HUES64 (cell line): ENCODE measurements around the gene CACNA2D1.
"Not testable (repeated sequence)": the region's sequence is repeated elsewhere in the genome, so short reads cannot be mapped to it uniquely, and the experiment has no call there.

Experiments
- H3K27ac ChIP-seq: 2 replicates; pipeline ENCODE4 v1.7.0; 2013; ENCODE audit warnings: low read depth, low read length, inconsistent platforms
- H3K27me3 ChIP-seq: 2 replicates; pipeline ENCODE4 v1.6.1; 2013; ENCODE audit warnings: mild to moderate bottlenecking, low read length; ENCODE audit not compliant: insufficient read depth
- H3K36me3 ChIP-seq: 2 replicates; pipeline ENCODE4 v1.6.1; 2013; ENCODE audit warnings: mild to moderate bottlenecking, low read length; ENCODE audit not compliant: insufficient read depth
- H3K4me1 ChIP-seq: 2 replicates; pipeline ENCODE4 v1.6.1; 2013; ENCODE audit warnings: mild to moderate bottlenecking, low read length, moderate library complexity; ENCODE audit not compliant: insufficient read depth
- H3K4me3 ChIP-seq: 2 replicates; pipeline ENCODE4 v1.5.1; 2013; ENCODE audit warnings: mild to moderate bottlenecking, low read length, moderate library complexity
- H3K9ac ChIP-seq: 2 replicates; pipeline ENCODE4 v1.6.1; 2013; ENCODE audit warnings: mild to moderate bottlenecking, low read depth, low read length
- H3K9me3 ChIP-seq: 2 replicates; pipeline ENCODE4 v1.6.1; 2013; ENCODE audit warnings: low read depth, low read length; ENCODE audit not compliant: insufficient read depth
- WGBS: fragments of 150-250, 120-280 bp; methylation state at CpG from one replicate; pipeline ENCODE4 v1.1.7; 2013; ENCODE audit warnings: missing lambda C conversion rate; 5-methylcytosine and 5-hydroxymethylcytosine counted together

Gene CACNA2D1

DNA sequence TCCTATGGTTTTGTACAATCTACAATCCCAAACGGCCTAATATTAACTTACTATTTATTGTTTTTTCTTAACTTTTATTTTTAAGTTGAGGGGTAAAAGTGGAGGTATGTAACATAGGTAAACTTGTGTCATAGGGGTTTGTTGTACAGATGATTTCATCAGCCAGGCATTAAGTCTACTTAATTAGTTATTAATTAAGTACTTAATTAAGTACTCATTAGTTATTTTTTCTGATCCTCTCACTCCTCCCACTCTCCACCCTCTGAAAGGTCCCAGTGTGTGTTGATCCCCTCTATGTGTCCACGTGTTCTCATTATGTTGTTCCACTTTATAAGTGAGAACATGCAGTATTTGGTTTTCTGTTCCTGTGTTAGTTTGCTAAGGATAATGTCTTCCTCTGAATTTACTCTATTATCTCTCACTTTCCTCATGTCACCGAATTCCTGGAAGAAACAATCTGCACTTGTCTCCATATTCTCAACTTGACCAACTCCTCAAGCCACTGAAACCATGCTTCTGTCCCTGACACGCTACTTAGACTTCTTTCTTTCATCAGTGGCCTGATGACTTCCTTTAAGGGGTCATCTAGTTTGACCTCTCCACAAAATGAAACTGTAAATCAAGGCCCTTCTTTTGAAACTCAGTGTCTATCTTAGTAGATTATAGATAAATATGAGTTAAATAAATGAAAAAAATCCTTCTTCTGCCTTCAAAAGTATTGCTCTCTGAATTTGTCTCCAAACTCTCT lies 9.1 kb downstream of the CACNA2D1 start:
- H3K9ac ChIP-seq, result no peak overlapping the region
- H3K27ac ChIP-seq, result no peak overlapping the region
- H3K4me1 ChIP-seq, result peaks cover 12% of the 10 kb centered on the region
- no peaks in the 10 kb centered on the region for H3K36me3 ChIP-seq
- H3K9me3 ChIP-seq, result no peaks in the 10 kb centered on the region
- no peaks in the 10 kb centered on the region for H3K27me3 ChIP-seq
- no peak overlapping the region for H3K4me3 ChIP-seq
- 95% methylated on average over 2 of the region's 4 CpGs for WGBS

- Histone ChIP-seq H3K9me3 (no peaks in the 10 kb centered on the region), H3K9ac (no peak overlapping the region), H3K27me3 (no peaks in the 10 kb centered on the region), H3K27ac (no peak overlapping the region), H3K36me3 (no peaks in the 10 kb centered on the region), H3K4me3 (no peak overlapping the region), H3K4me1 (peaks cover 3% of the 10 kb centered on the region)
- 97% methylated on average over 1 of the region's 1 CpG for WGBS
These were observed 10.1 kb downstream of the CACNA2D1 start for GRCh38 chr7:82433507-82433906.

GRCh38 chr7:82432743-82433142 lies 10.8 kb downstream of the CACNA2D1 start:
- H3K36me3 ChIP-seq, H3K4me1 ChIP-seq, H3K4me3 ChIP-seq, H3K27ac ChIP-seq, H3K9ac ChIP-seq, H3K27me3 ChIP-seq, H3K9me3 ChIP-seq: not testable (repeated sequence)
- WGBS, result 97% methylated on average over 9 of the region's 9 CpGs

GRCh38 chr7:82430500-82431465 lies 12.8 kb downstream of the CACNA2D1 start:
- no peak overlapping the region for H3K9ac ChIP-seq

GRCh38 chr7:82429408-82429807 lies 14.2 kb downstream of the CACNA2D1 start:
- 74% methylated on average over 5 of the region's 5 CpGs for WGBS
- Histone ChIP-seq H3K9me3 (no peaks in the 10 kb centered on the region), H3K27me3 (no peaks in the 10 kb centered on the region), H3K9ac (no peak overlapping the region), H3K4me3 (no peak overlapping the region), H3K36me3 (no peaks in the 10 kb centered on the region), H3K4me1 (no peaks in the 10 kb centered on the region), H3K27ac (no peak overlapping the region)

More at GRCh38 chr7:82430500-82431465, 12.8 kb downstream of the CACNA2D1 start:
- Histone ChIP-seq H3K27me3 (no peaks in the 10 kb centered on the region), H3K4me1 (no peaks in the 10 kb centered on the region), H3K36me3 (no peaks in the 10 kb centered on the region), H3K9me3 (no peaks in the 10 kb centered on the region), H3K27ac (no peak overlapping the region), H3K4me3 (no peak overlapping the region)
- 73% methylated on average over 9 of the region's 9 CpGs for WGBS

DNA sequence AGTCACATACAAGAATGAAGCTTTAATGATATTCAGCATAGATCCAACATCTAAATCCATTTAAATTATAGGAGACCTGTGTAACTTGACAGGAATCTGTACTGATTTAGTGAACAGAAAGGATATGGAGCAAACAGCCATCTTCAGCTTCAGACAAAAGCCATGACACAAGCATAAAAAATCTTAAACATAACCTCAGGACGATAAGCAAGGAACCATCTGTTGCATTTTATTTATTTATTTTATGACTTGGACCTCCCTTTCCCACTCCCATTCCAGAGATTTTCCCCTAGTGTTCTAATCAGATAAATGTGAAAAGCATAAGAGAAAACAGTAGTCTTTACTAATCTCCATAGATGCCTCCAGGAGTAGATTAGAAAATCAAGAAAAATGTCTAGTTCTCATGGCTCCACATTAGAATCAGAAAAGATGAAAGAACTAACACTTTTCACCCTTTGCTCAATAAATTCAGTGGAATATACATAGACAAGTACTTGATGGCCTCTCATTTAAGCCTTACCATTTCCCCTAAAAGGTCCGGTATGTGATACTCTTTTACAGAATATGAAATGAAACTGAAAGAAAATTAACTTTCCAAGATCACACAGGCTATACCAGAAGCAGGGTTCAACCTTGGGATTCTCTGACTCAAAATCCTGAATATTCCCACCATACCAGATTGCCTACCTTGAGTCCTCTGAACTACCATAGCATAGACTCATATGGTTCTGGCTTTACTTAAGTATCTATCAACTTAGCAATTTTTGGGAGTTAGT lies 15.2 kb downstream of the CACNA2D1 start:
- H3K36me3 ChIP-seq, result no peaks in the 10 kb centered on the region
- no peaks in the 10 kb centered on the region for H3K27me3 ChIP-seq
- no peak overlapping the region for H3K4me3 ChIP-seq
- WGBS, result 100% methylated on average over 1 of the region's 2 CpGs
- H3K9me3 ChIP-seq, result no peaks in the 10 kb centered on the region
- H3K4me1 ChIP-seq, result no peaks in the 10 kb centered on the region
- no peak overlapping the region for H3K9ac ChIP-seq
- H3K27ac ChIP-seq, result no peak overlapping the region

DNA sequence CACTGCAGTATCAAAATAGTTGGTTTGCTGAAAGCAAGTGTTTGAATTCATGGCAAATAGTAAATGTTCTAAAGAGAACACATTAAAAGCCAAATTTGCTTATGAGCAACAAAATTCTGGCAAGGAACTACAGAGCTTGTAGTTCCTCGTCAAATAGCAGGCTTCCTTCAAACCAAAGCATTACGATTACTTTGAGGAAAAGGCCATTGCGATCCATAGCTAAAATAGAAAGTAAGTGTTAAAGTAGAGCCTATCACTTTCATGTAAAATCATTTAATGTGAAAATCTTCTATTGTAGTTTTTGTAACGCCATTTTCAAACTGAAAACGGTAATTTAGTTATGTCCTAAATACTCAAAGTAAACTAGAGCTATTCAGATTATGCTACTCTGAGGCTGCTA lies 20.1 kb downstream of the CACNA2D1 start:
- Histone ChIP-seq H3K4me1 (no peaks in the 10 kb centered on the region), H3K4me3 (no peak overlapping the region), H3K9me3 (no peaks in the 10 kb centered on the region), H3K27ac (no peak overlapping the region), H3K36me3 (no peaks in the 10 kb centered on the region), H3K9ac (no peak overlapping the region), H3K27me3 (no peaks in the 10 kb centered on the region)
- WGBS, result 82% methylated on average over 3 of the region's 5 CpGs

DNA sequence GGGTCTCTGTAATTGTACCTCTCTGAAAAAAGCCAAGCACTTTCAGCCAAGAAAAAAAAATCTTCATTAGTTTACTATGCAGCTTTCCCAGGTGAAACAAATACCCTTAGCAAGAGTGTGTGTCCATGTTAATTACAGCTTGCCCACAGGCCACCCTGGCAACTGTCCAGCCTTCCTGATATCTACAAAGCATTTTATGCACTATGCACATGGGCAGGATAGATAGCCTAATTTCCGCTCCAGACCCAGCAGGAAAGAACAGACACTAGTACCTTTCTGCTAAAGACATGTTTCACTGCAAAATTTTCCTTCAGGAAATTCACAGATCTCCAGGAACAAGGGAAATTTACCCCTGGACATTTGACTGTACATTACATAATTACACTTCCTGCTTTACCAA lies 24.4 kb downstream of the CACNA2D1 start:
- Histone ChIP-seq H3K27me3 (no peaks in the 10 kb centered on the region), H3K4me1 (no peaks in the 10 kb centered on the region), H3K27ac (no peak overlapping the region), H3K4me3 (no peak overlapping the region), H3K9me3 (no peaks in the 10 kb centered on the region), H3K9ac (no peak overlapping the region), H3K36me3 (no peaks in the 10 kb centered on the region)
- 97% methylated on average over 1 of the region's 1 CpG for WGBS

DNA sequence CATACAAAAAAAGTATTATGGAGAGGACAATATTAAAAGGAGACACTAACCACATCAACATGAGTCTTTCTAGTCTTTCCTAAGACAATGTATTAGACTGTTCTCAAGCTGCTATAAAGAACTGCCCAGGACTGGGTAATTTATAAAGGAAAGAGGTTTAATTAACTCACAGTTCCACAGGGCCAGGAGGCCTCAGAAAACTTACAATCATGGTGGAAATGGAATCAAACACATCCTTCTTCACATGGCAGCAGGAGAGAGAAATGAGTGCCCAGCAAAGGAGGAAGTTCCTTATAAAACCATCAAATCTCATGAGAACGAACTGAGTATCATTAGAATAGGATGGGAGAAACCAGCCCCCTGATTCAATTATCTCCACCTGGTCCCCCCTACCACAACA lies 25.7 kb downstream of the CACNA2D1 start:
- Histone ChIP-seq H3K4me1 (no peaks in the 10 kb centered on the region), H3K27me3 (no peaks in the 10 kb centered on the region), H3K9me3 (no peaks in the 10 kb centered on the region), H3K4me3 (no peak overlapping the region), H3K27ac (no peak overlapping the region), H3K36me3 (no peaks in the 10 kb centered on the region), H3K9ac (no peak overlapping the region)
- WGBS, result 83% methylated on average over 1 of the region's 1 CpG

DNA sequence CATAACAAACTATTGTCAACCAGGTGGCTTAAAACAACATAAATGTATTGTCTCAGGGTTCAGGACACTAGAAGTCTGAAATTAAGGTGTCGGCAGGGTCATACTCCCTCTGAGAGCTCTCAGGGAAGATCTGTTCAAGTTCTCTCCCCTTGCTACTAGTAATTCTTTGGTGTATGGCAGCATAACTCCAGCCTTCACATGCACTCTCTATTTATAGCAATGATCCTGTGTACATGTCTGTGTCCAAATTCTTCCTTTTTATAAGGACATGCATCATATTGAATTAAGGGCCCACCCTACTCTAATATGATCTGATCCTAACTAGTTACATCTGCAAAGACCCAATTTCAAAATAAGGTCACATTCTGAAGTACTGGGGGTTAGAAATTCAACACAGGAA lies 27.2 kb downstream of the CACNA2D1 start:
- Histone ChIP-seq H3K27ac (no peak overlapping the region), H3K4me1 (no peaks in the 10 kb centered on the region), H3K4me3 (no peak overlapping the region), H3K9me3 (no peaks in the 10 kb centered on the region), H3K36me3 (no peaks in the 10 kb centered on the region), H3K27me3 (no peaks in the 10 kb centered on the region), H3K9ac (no peak overlapping the region)
- 100% methylated on average over 1 of the region's 1 CpG for WGBS

GRCh38 chr7:82414389-82414788 lies 29.2 kb downstream of the CACNA2D1 start:
- Histone ChIP-seq H3K27me3 (no peaks in the 10 kb centered on the region), H3K9ac (no peak overlapping the region), H3K36me3 (no peaks in the 10 kb centered on the region), H3K9me3 (no peaks in the 10 kb centered on the region), H3K27ac (no peak overlapping the region), H3K4me3 (no peak overlapping the region), H3K4me1 (no peaks in the 10 kb centered on the region)
- 89% methylated on average over 1 of the region's 3 CpGs for WGBS
